ENCODE results near the gene CDH13.

CDH13 gene

GRCh38 chr16:83351846-83352245, 725.1 kb downstream of the CDH13 start:
- no peak overlapping the region for H3K27ac ChIP-seq
- TF ChIP-seq ZFX (IDR thresholded peaks at IDR 0.05; ENCODE audit: borderline replicate concordance) (no peak), CTCF (IDR thresholded peaks at IDR 0.05) (no peak)

GRCh38 chr16:83353241-83353640, 726.5 kb downstream of the CDH13 start:
- no peak overlapping the region for H3K27ac ChIP-seq
- TF ChIP-seq ZFX (IDR thresholded peaks at IDR 0.05; ENCODE audit: borderline replicate concordance) (no peak), CTCF (IDR thresholded peaks at IDR 0.05) (no peak)

GRCh38 chr16:83354015-83354414, 727.2 kb downstream of the CDH13 start:
- TF ChIP-seq CTCF (IDR thresholded peaks at IDR 0.05), result no peak
- no peak for TF ChIP-seq ZFX (IDR thresholded peaks at IDR 0.05; ENCODE audit: borderline replicate concordance)
- no peak overlapping the region for H3K27ac ChIP-seq

- TF ChIP-seq CTCF (IDR thresholded peaks at IDR 0.05) (no peak), ZFX (IDR thresholded peaks at IDR 0.05; ENCODE audit: borderline replicate concordance) (no peak)
- no peak overlapping the region for H3K27ac ChIP-seq
Observed at GRCh38 chr16:83355570-83356218, 728.9 kb downstream of the CDH13 start.

- H3K27ac ChIP-seq, result no peak overlapping the region
- TF ChIP-seq ZFX (IDR thresholded peaks at IDR 0.05; ENCODE audit: borderline replicate concordance), result no peak
- TF ChIP-seq CTCF (IDR thresholded peaks at IDR 0.05), result peak; percentile 72
Observed at GRCh38 chr16:83356266-83356665, 729.5 kb downstream of the CDH13 start.

GRCh38 chr16:83356986-83357385, 730.2 kb downstream of the CDH13 start:
- TF ChIP-seq CTCF (IDR thresholded peaks at IDR 0.05), result no peak
- TF ChIP-seq ZFX (IDR thresholded peaks at IDR 0.05; ENCODE audit: borderline replicate concordance), result no peak
- no peak overlapping the region for H3K27ac ChIP-seq

GRCh38 chr16:83363521-83363920, 736.8 kb downstream of the CDH13 start:
- H3K27ac ChIP-seq, result no peak overlapping the region
- TF ChIP-seq CTCF (IDR thresholded peaks at IDR 0.05) (no peak), ZFX (IDR thresholded peaks at IDR 0.05; ENCODE audit: borderline replicate concordance) (no peak)
